ENCODE data around the gene ZYG11B.
"Not testable (repeated sequence)": the region's sequence is repeated elsewhere in the genome, so short reads cannot be mapped to it uniquely, and the experiment has no call there.

Gene ZYG11B

DNA sequence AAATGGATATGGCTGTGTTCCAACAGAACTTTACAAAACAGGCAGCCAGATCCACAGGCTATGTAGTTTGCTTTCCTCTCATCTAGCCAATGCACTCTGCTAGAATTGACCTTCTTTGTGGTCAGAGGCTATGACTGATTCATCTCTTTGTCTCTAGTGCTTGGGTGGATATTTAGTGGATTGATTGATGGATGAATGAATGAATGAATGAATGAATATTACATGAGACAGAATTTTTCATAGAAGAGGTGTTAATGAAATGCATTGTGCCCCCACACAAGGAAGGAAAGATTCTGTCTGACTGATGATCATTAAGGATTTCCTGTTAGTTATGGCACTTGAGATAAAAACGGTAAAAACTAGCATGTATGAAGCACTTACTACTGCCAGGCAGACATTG, 65.8 kb downstream of the ZYG11B start:
- TF ChIP-seq, protein P1, sequence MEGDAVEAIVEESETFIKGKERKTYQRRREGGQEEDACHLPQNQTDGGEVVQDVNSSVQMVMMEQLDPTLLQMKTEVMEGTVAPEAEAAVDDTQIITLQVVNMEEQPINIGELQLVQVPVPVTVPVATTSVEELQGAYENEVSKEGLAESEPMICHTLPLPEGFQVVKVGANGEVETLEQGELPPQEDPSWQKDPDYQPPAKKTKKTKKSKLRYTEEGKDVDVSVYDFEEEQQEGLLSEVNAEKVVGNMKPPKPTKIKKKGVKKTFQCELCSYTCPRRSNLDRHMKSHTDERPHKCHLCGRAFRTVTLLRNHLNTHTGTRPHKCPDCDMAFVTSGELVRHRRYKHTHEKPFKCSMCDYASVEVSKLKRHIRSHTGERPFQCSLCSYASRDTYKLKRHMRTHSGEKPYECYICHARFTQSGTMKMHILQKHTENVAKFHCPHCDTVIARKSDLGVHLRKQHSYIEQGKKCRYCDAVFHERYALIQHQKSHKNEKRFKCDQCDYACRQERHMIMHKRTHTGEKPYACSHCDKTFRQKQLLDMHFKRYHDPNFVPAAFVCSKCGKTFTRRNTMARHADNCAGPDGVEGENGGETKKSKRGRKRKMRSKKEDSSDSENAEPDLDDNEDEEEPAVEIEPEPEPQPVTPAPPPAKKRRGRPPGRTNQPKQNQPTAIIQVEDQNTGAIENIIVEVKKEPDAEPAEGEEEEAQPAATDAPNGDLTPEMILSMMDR (IDR thresholded peaks at IDR 0.05; ENCODE audit: insufficient read depth, low read depth, low read length, missing control alignments) = no peak
- no peak overlapping the region for H3K4me3 ChIP-seq (ENCODE audit: low read length)
- DNase-seq (ENCODE audit: low read depth) = no peak

- not testable (repeated sequence) for DNase-seq (ENCODE audit: low read depth); H3K4me3 ChIP-seq (ENCODE audit: low read length)
Measured at GRCh38 chr1:52793717-52794116, 67.5 kb downstream of the ZYG11B start.

- no peak for DNase-seq (ENCODE audit: low read depth)
- TF ChIP-seq, protein P1 (IDR thresholded peaks at IDR 0.05; ENCODE audit: insufficient read depth, low read depth, low read length, missing control alignments) = no peak
- H3K4me3 ChIP-seq (ENCODE audit: low read length) = no peak overlapping the region
Measured at GRCh38 chr1:52795464-52795863, 69.2 kb downstream of the ZYG11B start.

GRCh38 chr1:52798331-52798730, 72.1 kb downstream of the ZYG11B start:
- H3K4me3 ChIP-seq (ENCODE audit: low read length) = no peak overlapping the region
- TF ChIP-seq, protein P1 (IDR thresholded peaks at IDR 0.05; ENCODE audit: insufficient read depth, low read depth, low read length, missing control alignments) = no peak
- no peak for DNase-seq (ENCODE audit: low read depth)

DNA sequence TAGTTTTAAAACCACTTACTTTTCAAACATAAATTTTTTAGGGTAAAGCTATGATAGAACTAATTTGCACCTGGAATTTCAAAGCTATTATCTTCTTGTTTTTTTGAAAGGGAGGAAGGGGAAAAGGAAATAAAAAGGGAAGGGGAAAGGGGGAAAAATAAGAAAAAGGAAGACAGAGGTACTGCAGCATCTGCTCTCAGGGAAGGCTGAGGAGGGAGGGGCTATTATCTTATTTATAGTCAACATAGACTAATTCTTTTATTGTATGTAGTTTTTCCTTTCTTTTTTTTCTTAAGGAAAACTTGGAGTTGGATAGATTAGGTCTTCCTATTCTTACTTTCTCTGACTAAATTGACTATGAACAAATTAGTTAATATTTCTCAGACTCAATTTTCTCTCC, 74.8 kb downstream of the ZYG11B start:
- no peak for DNase-seq (ENCODE audit: low read depth)
- no peak overlapping the region for H3K4me3 ChIP-seq (ENCODE audit: low read length)
- TF ChIP-seq, protein P1 (IDR thresholded peaks at IDR 0.05; ENCODE audit: insufficient read depth, low read depth, low read length, missing control alignments) = no peak

- DNase-seq (ENCODE audit: low read depth); H3K4me3 ChIP-seq (ENCODE audit: low read length): not testable (repeated sequence)
Measured at GRCh38 chr1:52804083-52804482, 77.8 kb downstream of the ZYG11B start.

DNA sequence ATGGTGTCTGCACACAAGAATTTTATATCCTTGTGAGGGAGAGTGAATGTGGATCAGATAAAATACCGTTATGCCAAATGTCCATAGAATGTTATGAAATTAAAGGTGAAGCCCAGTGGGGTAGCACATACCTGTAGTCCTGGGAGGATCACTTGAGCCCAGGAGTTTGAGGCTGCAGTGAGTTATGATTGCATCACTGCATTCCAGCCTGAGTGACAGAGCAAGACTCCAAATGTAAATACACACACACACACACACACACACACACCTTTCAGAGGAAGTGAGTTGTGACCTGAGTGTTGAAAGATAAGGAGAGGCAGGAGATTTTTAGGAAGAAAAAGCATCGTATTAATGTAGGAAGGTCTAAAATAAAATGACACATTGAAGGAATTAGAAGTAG, 88.2 kb downstream of the ZYG11B start:
- no peak overlapping the region for H3K4me3 ChIP-seq (ENCODE audit: low read length)
- TF ChIP-seq, protein P1 (IDR thresholded peaks at IDR 0.05; ENCODE audit: insufficient read depth, low read depth, low read length, missing control alignments) = no peak
- peak; percentile 86 for DNase-seq (ENCODE audit: low read depth)

- DNase-seq (ENCODE audit: low read depth); H3K4me3 ChIP-seq (ENCODE audit: low read length): not testable (repeated sequence)
Measured at GRCh38 chr1:52820830-52821229, 94.6 kb downstream of the ZYG11B start.

GRCh38 chr1:52825868-52826267, 99.6 kb downstream of the ZYG11B start:
- TF ChIP-seq, protein P1 (IDR thresholded peaks at IDR 0.05; ENCODE audit: insufficient read depth, low read depth, low read length, missing control alignments) = peak; percentile 29
- no peak overlapping the region for H3K4me3 ChIP-seq (ENCODE audit: low read length)
- DNase-seq (ENCODE audit: low read depth) = peak; percentile 30

Measured in epithelial cell of esophagus (primary cell).